CD14-positive monocyte (primary cell): ENCODE measurements around the gene SRP14. TPM values are rescaled to one million over a fixed set of nuclear protein-coding genes. Genes with fewer than 3 reads are reported as not detected.

Experiments used
- DNase-seq, 3 donors: peaks; one replicate each; pipeline ENCODE4 v3.0.0-alpha.2; 2011 to 2022
- H2AFZ ChIP-seq: 2 replicates; pipeline ENCODE4 v1.6.0; 2012; ENCODE audit warnings: mild to moderate bottlenecking, low read depth, low read length, inconsistent platforms; ENCODE audit not compliant: insufficient read depth, poor library complexity, severe bottlenecking
- H3K27ac ChIP-seq, 2 donors: 1 replicate in 1 of 2; 2 replicates in 1 of 2; pipeline ENCODE4 v1.5.1; 2012 to 2013; ENCODE audit warnings: low read length in 2 of 2, control low read depth in 1 of 2, inconsistent platforms in 1 of 2, low read depth in 1 of 2, mild to moderate bottlenecking in 1 of 2
- H3K27me3 ChIP-seq, 2 donors: one replicate each; pipeline versions ENCODE4 v1.6.0 to v1.6.1; 2011 to 2013; ENCODE audit warnings: low read length in 2 of 2; ENCODE audit not compliant: control insufficient read depth in 2 of 2, insufficient read depth in 2 of 2
- H3K36me3 ChIP-seq, 2 donors: replicated peaks in 1 of 2; 1 replicate in 1 of 2; 2 replicates in 1 of 2; pipeline versions ENCODE4 v1.5.1 to v1.6.1; 2012 to 2013; ENCODE audit warnings: low read length in 2 of 2, control low read depth in 1 of 2, inconsistent platforms in 1 of 2, mild to moderate bottlenecking in 1 of 2; ENCODE audit not compliant: insufficient read depth in 2 of 2, control insufficient read depth in 1 of 2
- H3K4me1 ChIP-seq, 2 donors: 1 replicate in 1 of 2; 2 replicates in 1 of 2; pipeline versions ENCODE4 v1.5.1 to v1.6.1; 2012 to 2013; ENCODE audit warnings: low read length in 2 of 2, control low read depth in 1 of 2, inconsistent platforms in 1 of 2, mild to moderate bottlenecking in 1 of 2, moderate library complexity in 1 of 2; ENCODE audit not compliant: insufficient read depth in 2 of 2, control insufficient read depth in 1 of 2
- H3K4me2 ChIP-seq: replicated peaks from 2 replicates; pipeline ENCODE3; 2012; ENCODE audit warnings: low read length, moderate library complexity, mild to moderate bottlenecking; ENCODE audit not compliant: poor library complexity, severe bottlenecking; ENCODE audit errors: extremely low read depth
- H3K4me3 ChIP-seq, 3 experiments: fragments of 200-600 bp in 1 of 3; sonication (generic) in 1 of 3; replicated peaks in 1 of 3; 1 replicate in 2 of 3; 2 replicates in 1 of 3; pipeline ENCODE4 v1.5.1; 2011 to 2013; ENCODE audit warnings: low read length in 3 of 3, mild to moderate bottlenecking in 3 of 3, control low read depth in 2 of 3, low read depth in 2 of 3, inconsistent platforms in 1 of 3, moderate library complexity in 1 of 3
- H3K79me2 ChIP-seq: 2 replicates; pipeline ENCODE4 v1.6.0; 2012; ENCODE audit warnings: mild to moderate bottlenecking, control low read depth, inconsistent platforms, low read length, moderate library complexity; ENCODE audit not compliant: insufficient read depth
- H3K9ac ChIP-seq: 2 replicates; pipeline ENCODE4 v1.6.0; 2017; ENCODE audit warnings: low read length, mild to moderate bottlenecking; ENCODE audit not compliant: insufficient read depth, poor library complexity, severe bottlenecking
- H3K9me3 ChIP-seq, 2 donors: replicated peaks in 1 of 2; 1 replicate in 1 of 2; 2 replicates in 1 of 2; pipeline versions ENCODE4 v1.5.1 to v1.6.1; 2012 to 2013; ENCODE audit warnings: low read length in 2 of 2, control low read depth in 1 of 2; ENCODE audit not compliant: control insufficient read depth in 1 of 2, insufficient read depth in 1 of 2
- H4K20me1 ChIP-seq: 2 replicates; pipeline ENCODE4 v1.6.0; 2012; ENCODE audit warnings: mild to moderate bottlenecking, low read length, control low read depth, moderate library complexity; ENCODE audit not compliant: insufficient read depth
- H3K27ac Mint-ChIP-seq, 7 donors: one replicate each; pipeline ENCODE4 v1.8.0; 2020; ENCODE audit warnings: mild to moderate bottlenecking in 7 of 7, mixed read lengths in 7 of 7, moderate library complexity in 6 of 7, inconsistent platforms in 2 of 7
- H3K27me3 Mint-ChIP-seq, 3 donors: one replicate each; pipeline ENCODE4 v1.8.0; 2021 to 2022; ENCODE audit warnings: low read depth in 3 of 3, mild to moderate bottlenecking in 3 of 3, mixed read lengths in 3 of 3, moderate library complexity in 3 of 3, inconsistent platforms in 1 of 3
- H3K36me3 Mint-ChIP-seq, 2 donors: one replicate each; pipeline ENCODE4 v1.8.0; 2020; ENCODE audit warnings: mixed read lengths in 2 of 2, inconsistent platforms in 1 of 2, mild to moderate bottlenecking in 1 of 2
- H3K4me1 Mint-ChIP-seq: one replicate; pipeline ENCODE4 v1.8.0; 2020; ENCODE audit warnings: mild to moderate bottlenecking, mixed read lengths
- H3K4me3 Mint-ChIP-seq, 2 donors: one replicate each; pipeline ENCODE4 v1.8.0; 2020; ENCODE audit warnings: mild to moderate bottlenecking in 2 of 2, mixed read lengths in 2 of 2, moderate library complexity in 1 of 2
- H3K9me3 Mint-ChIP-seq, 7 donors: one replicate each; pipeline ENCODE4 v1.8.0; 2020 to 2022; ENCODE audit warnings: mixed read lengths in 7 of 7, mild to moderate bottlenecking in 6 of 7, moderate library complexity in 6 of 7, inconsistent platforms in 2 of 7
- WGBS: methylation state at CpG from one replicate; pipeline ENCODE4 v1.1.5; 2013; ENCODE audit warnings: missing lambda C conversion rate; ENCODE audit not compliant: insufficient coverage; 5-methylcytosine and 5-hydroxymethylcytosine counted together
- intact Hi-C, 2 donors: fragments of 100-400 bp; cut with micrococcal nuclease; formaldehyde crosslinking; loops; one replicate each; pipeline versions ENCODE4 v1.15.0 to v1.15.1; 2023
- polyA plus RNA-seq, 3 donors: library from polyadenylated mRNA; depleted of rRNA in 1 of 3; unstranded in 2 of 3; stranded (reverse) in 1 of 3; fragments of 300-500 nt in 2 of 3; fragments of >200 nt in 1 of 3; fragmentation: Illumina TruSeq in 2 of 3; gene quantifications; 1 replicate in 2 of 3; 2 replicates in 1 of 3; pipeline ENCODE4 v1.2.3, GENCODE V29; 2012 to 2021
- TF ChIP-seq, protein P1 (sequence below): fragments of 200-600 bp; IDR thresholded peaks from one replicate; pipeline ENCODE4 v1.8.0; 2022; ENCODE audit warnings: antibody characterized with exemption, mild to moderate bottlenecking

Gene SRP14
- polyA plus RNA-seq, 3 donors = 181 to 548 (median 525) TPM

DNA sequence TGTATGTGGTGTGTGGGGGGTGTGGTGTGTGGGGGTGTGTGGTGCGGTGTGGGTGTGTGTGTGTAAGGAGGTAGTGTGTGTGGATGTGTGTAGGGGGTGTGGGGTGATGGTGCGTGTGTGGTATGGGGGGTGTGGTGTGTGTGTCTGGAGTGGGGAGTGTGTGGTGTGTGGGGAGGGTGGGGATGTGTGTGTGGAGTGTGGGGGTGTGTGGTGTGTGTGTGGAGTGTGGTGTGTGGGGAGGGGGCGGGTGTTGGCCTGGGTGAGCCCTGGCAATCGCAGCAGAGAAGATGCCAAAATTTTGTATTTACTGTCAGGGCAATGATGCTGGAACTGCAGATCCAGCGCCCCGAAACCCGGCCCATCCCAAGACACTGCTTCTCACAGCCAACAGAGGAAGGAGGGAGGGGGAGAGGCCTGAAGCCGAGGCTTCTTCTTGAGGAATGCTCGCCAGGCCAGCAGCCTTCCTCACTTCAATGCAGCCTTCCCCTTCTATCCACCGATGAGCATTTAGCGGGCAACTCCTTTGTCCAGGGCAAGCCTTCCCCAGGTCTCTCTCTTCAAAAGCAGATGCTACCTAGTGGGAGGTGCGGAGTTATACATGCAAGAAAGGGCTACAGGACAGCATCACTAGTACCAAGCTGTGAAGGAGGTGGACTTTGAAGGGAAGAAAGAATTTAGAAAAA is 11.9 kb upstream of the SRP14 start:
- Histone ChIP-seq H3K27me3 (no peaks in the 10 kb centered on the region), H2AFZ (no peak overlapping the region), H3K79me2 (no peaks in the 10 kb centered on the region), H3K4me1 (peaks cover 68 to 78% of the 10 kb centered on the region in 2 donors), H3K36me3 (no peaks in the 10 kb centered on the region), H4K20me1 (no peaks in the 10 kb centered on the region), H3K4me2 (no peak overlapping the region), H3K9ac (no peak overlapping the region), H3K27ac (no peak overlapping the region), H3K9me3 (no peaks in the 10 kb centered on the region), H3K4me3 (no peak overlapping the region)
- Mint-ChIP-seq H3K36me3 (peaks cover 2 to 5% of the 10 kb centered on the region in 2 donors), H3K27ac (peak overlapping the region in 3 of 7 donors; percentile 3 to 50 (median 46)), H3K4me3 (no peak overlapping the region), H3K27me3 (no peaks in the 10 kb centered on the region), H3K9me3 (peaks cover 0 to 4% (median 0%) of the 10 kb centered on the region in 7 donors), H3K4me1 (peaks cover 73% of the 10 kb centered on the region)
- intact Hi-C loops = no loop called here
- TF ChIP-seq, protein P1, sequence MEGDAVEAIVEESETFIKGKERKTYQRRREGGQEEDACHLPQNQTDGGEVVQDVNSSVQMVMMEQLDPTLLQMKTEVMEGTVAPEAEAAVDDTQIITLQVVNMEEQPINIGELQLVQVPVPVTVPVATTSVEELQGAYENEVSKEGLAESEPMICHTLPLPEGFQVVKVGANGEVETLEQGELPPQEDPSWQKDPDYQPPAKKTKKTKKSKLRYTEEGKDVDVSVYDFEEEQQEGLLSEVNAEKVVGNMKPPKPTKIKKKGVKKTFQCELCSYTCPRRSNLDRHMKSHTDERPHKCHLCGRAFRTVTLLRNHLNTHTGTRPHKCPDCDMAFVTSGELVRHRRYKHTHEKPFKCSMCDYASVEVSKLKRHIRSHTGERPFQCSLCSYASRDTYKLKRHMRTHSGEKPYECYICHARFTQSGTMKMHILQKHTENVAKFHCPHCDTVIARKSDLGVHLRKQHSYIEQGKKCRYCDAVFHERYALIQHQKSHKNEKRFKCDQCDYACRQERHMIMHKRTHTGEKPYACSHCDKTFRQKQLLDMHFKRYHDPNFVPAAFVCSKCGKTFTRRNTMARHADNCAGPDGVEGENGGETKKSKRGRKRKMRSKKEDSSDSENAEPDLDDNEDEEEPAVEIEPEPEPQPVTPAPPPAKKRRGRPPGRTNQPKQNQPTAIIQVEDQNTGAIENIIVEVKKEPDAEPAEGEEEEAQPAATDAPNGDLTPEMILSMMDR = no peak
- 98% methylated on average over 7 of the region's 12 CpGs for WGBS
- DNase-seq = no peak

DNA sequence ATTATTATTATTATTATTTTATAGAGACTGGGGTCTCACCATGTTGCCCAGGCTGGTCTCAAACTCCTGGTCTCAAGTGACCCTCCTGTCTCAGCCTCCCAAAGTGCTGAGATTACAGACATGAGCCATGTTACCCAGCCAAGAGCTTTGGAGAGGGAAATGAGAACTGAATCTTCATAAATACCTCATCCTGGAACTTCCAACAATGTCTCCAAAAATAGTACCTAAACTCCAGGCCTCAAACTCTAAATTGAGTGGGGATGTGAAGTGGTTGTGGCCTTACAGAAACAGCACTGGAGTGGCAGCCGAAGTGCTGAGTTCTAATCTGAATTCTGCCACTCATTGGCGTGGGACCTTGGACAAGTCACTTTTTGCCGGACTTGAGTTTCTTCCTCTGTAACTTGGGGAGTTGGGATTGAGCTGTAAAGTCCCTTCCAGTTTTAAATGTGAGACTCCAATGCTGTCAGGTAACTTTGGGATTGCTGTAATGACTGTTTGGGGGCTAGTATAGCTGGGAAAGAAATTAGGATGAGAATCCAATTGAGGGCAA is 10.0 kb upstream of the SRP14 start:
- Histone ChIP-seq H3K9ac (no peak overlapping the region), H3K27ac (peak overlapping the region; percentile 24 to 85), H3K36me3 (no peaks in the 10 kb centered on the region), H3K4me1 (peaks cover 61 to 76% of the 10 kb centered on the region in 2 donors), H3K4me3 (no peak overlapping the region), H3K4me2 (no peak overlapping the region), H3K27me3 (no peaks in the 10 kb centered on the region), H2AFZ (no peak overlapping the region), H3K9me3 (no peaks in the 10 kb centered on the region), H4K20me1 (no peaks in the 10 kb centered on the region), H3K79me2 (no peaks in the 10 kb centered on the region)
- Mint-ChIP-seq H3K27ac (peak overlapping the region in 6 of 7 donors; percentile 6 to 96 (median 48)), H3K4me1 (peaks cover 74% of the 10 kb centered on the region), H3K9me3 (peaks cover 0 to 4% (median 0%) of the 10 kb centered on the region in 7 donors), H3K4me3 (no peak overlapping the region), H3K27me3 (no peaks in the 10 kb centered on the region), H3K36me3 (peaks cover 2 to 5% of the 10 kb centered on the region in 2 donors)
- intact Hi-C loops = loop anchor here (5.0 to 10.0 kb wide), 5 partner anchors 33 to 264 kb away; partner anchors contain the start of genes BMF (in 1 of the 2), BUB1B (in 1 of the 2) and FSIP1 (in 1 of the 2)
- WGBS = 88% methylated on average over 3 of the region's 3 CpGs
- TF ChIP-seq, protein P1 = no peak
- peak in 1 of 3 donors; percentile 72 for DNase-seq
